Stimulated activated CD4-positive, alpha-beta T cell treated with anti-CD3 and anti-CD28 coated beads, Interleukin-2, amount 100 ng/mL, for 24 hours (primary cell): ENCODE results near the gene KRT71.
"Not testable (repeated sequence)": the region's sequence is repeated elsewhere in the genome, so short reads cannot be mapped to it uniquely, and the experiment has no call there.

Experiments
- DNase-seq, 2 donors: peaks; one replicate each; pipeline ENCODE4 v3.0.0-alpha.2; 2020

Gene KRT71

DNA sequence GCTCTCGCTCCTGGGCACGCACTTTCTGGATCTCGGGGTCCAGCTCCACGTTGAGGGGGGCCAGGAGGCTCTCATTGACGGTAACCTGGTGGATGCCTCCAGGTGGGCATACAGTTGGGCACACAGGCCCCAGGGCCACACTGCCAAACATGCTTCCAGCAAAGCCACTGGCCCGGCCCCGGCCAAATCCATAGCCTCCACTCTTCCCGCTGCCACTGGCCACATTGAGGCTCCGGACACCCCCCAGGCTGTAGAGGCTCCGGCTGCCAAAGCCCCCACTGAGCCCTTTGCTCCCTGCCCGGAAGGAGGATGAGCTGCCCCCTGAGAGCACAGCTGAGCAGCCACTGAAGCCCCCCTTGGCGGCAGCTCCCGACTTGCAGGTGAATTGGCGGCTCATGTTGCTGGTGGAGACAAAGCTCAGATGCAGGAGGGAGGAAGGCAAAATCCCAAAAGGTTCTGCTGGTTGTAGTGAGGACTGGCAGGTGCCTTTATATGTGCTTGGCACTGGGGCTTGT is at the start of gene KRT71:
Gene KRT71, minus strand, starts transcription at position 465 of the 515 bp plus-strand sequence. Its CDS starts 68 bp downstream, at position 397.
- no peak for DNase-seq

DNA sequence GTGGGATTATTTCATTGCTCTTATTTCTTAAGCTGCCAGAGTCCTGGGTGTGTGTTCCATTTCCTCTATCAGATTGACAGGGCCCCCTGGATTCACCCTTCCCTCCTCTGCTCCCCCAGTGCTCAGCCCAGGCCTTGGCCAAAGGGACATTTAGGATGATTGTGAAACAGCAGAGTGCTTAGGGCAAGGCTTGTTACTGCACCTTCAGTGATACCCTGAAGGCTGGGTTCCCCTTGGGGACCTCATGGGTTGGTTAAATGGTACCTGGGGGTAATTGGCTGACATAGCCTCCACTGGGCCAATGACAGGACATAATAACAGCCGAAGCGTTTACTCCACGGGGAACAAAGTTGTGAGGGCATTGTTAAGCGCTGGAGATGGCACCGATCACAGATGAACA is 49.6 kb upstream of the KRT71 start:
- no peak for DNase-seq

DNA sequence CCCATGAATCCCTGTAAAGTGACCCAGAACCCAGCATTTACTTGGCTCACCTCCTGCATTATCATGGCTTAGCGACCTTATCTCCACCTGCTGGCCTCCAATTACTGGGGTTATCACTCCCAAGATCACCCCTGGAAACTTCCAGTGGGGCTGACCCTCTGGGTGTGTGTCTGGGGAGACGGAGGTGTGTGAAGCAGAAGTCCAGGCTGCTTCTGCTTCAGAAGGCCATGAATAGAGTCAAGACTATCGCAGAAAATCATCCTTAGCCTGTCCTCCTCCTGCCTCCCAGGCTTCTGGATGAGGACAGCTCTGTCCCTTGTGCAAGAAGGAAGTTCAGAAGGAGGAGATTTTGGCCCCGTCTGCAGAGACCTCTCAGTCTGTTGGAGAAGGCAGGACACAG is 48.7 kb upstream of the KRT71 start:
- no peak for DNase-seq

DNA sequence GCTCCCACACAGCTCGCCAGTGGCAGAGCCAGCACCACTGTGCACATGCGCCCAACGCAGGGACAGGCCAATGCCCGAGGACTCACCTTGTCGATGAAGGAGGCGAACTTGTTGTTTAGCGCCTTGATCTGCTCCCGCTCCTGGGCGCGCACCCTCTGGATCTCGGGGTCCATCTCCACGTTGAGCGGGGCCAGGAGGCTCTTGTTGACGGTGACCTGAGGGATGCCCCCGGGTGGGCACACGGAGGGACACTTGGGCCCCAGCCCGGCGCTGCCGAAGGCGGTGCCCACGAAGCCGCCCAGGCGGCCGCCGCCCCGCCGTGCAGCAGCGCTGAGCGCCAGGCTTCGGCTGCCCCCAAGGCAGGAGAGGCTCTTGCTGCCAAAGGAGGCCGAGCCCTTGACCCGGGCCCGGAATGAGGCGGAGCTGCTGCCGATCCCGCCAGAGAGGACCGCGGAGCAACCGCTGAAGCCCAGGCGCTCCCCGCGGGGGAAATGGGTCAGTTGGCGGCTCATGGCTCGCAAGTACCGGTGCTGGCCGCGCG is 48.1 kb upstream of the KRT71 start, which contains the start of gene KRT72:
Gene KRT72, minus strand, starts transcription at position 523 of the 541 bp plus-strand sequence. Its CDS starts 11 bp downstream, at position 512.
- no peak for DNase-seq

DNA sequence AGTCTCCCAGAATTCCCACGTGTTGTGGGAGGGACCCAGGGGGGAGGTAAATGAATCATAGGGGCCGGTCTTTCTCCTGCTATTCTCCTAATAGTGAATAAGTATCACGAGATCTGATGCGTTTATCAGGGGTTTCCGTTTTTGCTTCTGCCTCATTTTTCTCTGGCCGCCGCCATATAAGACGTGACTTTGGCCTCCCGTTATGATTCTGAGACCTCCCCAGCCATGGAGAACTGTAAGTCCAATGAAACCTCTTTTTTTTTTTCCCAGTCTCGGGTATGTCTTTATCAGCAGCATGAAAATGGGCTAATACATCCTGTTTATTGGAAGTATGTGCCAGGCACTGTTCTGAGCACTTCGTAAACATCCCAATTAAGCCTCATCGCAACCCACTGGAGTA is 47.5 kb upstream of the KRT71 start:
- no peak for DNase-seq

DNA sequence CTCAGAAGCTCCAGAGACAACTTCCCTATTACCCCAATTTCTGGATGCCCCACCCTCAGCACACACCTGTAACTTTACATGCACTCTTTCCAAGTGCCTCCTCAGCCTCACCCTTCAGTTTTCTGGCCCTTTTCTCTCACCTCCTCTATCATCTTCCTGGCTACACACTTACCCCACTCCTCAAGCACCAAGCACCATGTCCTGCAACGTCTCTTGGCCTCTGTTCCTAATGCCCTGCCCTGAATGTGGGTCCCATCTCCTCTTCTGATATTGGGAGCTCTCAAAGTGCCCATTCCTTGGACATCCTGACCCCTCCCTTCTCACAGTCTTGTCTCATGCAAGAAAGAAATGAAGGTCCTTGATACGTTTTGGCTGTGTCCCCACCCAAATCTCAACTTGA is 47.1 kb upstream of the KRT71 start:
- DNase-seq = no peak

DNA sequence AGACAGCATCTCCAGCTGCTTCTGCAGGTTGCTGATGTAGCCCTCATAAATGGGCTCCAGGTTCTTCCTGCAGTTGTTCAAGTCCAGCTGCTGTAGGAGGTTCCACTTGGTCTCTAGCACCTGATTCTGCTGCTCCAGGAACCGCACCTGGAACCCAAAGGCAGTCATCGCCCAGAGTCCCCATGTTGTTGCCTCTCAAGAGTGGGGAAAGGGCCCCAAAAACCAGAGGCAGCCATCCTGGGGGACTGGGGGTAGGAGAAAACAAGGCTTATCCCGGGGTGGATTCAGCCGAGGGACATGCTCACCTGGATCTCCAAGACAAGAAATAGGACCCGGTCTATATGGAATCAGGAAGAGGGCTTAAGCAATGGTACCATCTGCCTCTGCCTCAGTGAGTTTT is 46.0 kb upstream of the KRT71 start:
- DNase-seq = no peak

DNA sequence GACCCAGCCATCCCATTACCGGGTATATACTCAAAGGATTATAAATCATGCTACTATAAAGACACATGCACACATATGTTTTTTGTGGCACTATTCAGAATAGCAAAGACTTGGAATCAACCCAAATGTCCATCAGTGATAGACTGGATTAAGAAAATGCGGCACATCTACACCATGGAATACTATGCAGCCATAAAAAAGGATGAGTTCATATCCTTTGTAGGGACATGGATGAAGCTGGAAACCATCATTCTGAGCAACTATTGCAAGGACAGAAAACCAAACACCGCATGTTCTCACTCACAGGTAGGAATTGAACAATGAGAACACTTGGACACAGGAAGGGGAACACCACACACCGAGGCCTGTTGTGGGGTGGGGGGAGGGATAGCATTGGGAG is 41.3 kb upstream of the KRT71 start:
- DNase-seq = not testable (repeated sequence)

DNA sequence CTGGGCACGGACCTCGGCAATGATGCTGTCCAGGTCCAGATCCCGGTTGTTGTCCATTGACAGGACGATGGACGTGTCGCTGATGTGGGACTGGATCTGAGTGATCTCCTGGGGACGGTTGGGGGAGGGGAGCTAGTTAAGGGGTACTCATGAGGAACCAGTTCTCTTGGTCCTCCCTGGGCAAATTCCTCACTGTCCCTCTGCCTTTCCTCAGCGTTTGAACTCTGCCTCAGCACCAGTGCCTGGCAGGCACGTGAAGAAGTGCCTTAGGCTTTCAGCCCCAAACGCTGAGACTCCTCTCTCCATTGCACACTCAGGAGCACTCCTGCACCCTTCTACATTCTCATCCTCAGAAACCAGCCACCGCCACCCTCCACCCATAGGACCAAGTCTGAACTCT is 38.6 kb upstream of the KRT71 start:
- no peak for DNase-seq

DNA sequence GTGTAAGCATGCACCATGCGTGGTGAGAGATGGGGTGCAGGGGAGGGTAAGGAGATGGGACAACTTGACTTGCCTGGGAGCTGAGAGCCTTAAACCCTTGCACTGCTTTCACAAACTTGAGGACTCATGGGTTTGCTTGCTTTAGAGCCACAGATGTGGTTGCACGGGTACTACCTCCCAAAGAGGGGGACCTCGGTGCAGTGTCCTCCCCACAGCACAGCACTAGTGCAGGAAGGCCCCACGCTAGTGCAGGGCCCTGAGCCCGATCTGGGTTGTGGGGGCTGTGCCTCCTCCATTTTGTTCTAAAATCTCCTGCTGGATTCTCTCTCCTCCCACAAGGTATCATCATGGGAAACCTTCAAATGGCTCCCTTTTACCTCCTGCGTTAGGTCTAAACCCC is 37.1 kb upstream of the KRT71 start:
- DNase-seq = no peak

DNA sequence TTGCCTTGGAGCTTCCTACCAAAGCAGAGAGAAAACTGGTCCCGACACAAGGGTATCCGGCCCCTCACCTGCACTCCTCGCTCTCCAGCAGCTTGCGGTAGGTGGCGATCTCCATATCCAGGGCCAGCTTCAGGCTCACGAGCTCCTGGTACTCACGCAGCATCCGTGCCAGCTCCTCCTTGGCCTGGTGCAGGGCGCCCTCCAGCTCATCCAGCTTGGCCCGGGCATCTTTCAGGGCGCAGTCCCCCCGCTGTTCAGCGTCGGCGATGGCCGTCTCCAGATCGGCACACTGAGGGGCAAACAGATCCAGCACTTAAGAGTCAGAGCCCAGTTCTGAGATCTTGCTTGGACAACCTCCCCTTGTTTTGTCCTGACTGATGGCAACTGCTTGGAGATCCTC is 34.6 kb upstream of the KRT71 start:
- no peak for DNase-seq

DNA sequence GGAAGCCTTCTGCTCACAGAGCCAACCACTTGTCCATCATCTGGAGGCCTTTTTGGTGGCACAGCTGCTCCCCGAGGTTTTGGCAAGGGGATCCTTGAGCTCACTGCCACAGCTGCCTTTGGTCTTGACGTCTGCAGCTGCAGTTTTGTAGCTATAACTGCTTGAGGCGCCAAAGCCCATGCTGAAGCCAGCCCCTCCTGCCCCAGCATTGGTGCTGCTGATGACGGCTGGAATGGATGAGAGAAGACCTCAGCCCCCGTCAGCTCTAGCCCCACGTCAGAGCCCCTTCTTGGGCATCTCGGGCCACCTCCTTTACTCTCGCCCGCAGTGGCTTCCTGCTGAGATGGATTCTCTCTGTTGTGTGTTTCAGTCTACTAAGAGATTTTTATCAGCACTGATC is 33.0 kb upstream of the KRT71 start:
- peak; percentile 16 to 35 for DNase-seq

DNA sequence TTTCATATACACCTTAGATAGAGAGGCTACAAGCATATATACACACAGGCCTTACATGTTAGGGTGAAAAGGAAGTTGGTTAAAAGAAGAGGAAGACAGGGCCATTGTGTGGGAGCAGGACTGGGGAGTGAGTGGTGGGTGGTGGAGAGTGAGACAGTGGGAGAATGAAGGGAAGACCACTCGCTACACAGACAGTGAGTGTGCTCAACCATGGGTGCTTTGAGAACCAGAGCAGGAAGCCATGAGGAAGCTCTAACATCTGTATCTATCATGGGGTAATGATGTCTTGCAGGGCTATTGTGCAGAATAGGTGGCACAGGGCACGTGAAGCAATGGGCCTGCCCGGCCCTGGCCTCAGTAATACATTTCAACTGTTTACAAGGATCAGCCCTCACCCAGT is 32.1 kb upstream of the KRT71 start:
- DNase-seq = no peak

DNA sequence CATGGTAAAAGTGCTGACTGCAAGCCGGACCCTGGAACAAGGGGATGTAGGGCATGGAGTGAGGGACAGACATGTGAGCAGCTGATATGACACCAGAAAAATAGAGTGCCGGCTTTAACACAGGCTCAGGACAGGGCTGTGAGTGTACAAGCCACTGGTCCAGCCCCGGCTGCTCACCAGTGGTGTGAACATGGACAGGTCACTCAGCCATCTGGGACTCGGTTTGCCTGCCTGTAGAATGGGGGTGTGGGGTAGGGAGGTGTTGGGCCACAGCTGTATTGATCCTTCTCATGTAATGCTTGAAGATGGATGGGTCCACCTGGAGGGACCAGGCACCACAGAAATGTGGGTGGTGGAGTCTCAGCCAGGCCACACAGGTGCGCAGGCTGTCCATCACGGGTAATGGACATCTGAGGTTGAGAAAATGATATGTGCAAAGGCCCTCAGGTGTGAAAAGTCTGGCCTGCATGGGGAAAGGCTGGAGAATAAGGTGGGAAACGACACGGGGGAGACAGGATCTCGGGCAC is 31.3 kb upstream of the KRT71 start:
- no peak for DNase-seq

DNA sequence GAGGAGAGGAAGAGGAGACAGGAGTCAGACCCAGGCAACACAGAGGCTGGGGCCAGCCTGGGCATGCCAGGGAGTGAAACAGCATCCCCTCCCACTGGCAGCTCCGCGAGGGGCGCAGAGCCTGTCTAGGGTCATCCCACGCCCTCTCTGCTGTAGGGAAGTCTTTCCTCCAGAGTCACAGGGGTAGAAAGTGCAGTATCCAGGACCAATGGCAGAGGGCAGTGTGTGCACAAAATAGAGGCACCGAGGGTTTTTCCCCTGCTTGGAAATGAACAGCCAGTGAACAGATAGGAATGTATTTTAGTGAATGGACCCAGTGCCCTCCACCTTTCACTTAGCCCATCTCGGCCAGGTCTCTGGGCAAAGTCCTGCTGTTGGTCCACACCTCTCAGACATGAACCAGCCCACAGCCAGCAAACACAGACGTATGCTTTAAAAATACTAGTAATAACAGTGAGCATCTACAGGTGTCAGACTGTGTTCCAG is 30.1 kb upstream of the KRT71 start:
- peak; percentile 68 to 73 for DNase-seq

DNA sequence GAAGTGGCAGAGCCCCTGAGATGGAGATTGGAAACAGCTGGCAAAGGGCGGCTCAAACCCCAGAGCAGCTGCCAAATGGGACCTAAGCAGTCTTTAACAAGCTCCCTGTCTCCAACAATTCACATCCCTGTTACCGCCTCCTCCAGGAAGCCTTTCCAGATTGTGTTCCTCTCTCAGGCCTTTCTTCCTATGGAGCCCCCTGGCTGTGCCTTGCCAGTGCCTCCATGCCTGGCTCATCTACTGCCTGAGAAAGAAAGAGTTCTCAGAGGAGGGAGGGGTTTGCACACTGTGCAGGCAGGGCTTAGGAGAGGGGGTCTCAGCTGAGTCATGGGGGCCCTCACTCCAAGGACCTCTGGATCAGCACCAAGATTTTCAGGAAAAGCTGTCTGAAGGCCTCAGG is 29.5 kb upstream of the KRT71 start:
- no peak for DNase-seq

DNA sequence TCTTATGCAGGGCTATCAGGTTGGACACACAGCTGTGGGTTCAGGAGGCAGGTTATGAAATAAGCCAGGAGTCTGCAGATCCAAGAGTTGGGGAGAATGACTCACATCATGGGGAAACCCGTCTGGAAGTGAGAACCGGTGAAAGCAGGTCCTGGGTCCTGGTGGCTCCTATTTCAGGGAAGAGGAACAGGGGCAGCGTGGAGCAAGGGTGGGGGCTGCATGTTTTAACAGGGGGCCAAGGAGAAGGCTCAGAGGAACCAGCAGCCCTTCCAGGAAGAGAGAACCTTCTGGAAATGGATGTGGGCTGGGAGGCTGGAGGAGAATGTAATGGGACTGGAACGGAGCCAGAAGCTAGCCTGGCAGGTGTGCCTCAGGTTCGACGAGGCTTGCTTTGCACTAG is 28.5 kb upstream of the KRT71 start:
- no peak for DNase-seq

DNA sequence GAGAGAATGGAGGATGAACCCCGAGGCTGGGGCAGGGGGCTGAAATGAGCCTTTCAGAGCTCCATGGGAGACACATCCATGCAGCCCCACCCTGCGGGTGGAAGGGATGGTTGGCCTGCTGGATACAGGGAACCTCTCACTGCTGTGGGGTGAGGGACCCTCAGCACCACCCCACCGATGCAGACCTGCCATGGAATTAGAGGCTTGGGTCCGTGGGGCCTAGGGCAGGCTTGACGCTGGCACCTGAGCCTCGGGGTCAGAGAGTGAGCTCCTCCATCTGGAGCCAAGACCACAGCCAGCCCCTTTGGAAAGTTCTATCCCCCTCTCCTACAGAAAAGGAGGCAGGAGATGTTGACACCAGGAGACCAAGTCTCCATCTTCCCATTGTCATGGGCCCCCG is 28.1 kb upstream of the KRT71 start:
- no peak for DNase-seq

DNA sequence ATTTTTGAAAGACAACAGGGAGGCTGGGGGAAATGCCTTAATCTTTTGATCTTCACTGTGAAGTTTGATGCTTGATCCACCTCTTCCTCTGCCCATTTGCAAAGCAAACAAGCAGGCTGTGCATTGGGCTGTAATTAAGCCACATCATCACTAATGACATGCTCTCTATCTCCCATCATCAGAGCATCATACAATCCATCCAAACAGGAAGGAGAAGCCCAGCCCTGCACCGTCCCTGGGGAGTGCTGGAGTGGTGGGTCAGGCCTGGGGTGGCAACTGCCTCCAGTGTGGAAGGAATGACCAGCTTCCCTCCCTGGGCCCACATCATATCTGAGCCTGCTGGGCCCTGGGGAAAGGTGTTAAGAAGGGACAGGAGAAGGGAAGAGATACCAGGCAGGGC is 27.6 kb upstream of the KRT71 start:
- no peak for DNase-seq

DNA sequence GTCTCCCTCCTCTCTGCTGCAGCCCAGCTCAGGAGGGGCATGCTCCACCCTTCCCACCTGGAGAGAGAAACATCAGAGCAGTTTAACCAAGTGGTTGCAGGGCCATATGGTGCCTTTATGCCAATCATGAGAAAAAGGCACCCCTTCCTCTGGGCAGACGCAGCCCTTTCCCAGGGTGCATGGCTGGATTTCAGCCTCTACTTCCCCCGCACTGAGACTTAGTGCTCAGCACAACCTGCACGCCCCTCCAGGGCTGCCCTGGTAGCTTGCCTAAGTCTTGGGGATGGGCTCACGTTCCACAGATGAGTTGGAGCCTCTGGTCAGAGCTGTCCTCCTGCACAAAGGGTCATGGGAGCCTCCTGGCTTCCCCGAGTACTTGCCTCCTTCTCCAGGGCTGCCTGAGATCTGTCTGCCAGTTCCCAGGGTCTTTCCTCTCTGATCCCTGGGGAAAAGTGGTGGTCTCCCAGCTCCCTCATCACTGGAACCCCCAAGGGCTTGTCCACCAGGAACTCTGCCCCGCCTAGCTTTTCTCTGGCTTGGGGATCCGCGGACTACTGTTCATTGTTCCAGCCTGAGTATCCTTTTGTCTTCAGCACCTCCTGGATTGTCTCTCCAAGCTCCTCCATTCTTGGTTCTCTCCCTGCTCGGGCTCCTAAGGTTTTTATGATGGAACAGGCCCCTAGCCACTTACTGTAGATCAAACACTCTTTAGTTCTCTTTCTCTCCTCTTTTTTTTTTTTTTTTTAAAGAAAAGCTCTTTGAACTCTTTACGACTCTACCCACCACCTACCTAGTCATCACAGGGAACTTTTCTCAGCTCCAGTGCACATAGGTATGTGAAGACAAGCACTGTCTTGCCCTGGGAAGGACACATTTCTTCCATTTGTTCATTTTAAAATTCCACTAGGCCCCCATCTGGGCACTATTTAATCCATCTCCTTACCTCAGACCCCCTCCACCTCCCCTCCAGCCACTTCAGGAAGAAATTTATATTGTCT is 26.8 kb upstream of the KRT71 start:
- no peak for DNase-seq

DNA sequence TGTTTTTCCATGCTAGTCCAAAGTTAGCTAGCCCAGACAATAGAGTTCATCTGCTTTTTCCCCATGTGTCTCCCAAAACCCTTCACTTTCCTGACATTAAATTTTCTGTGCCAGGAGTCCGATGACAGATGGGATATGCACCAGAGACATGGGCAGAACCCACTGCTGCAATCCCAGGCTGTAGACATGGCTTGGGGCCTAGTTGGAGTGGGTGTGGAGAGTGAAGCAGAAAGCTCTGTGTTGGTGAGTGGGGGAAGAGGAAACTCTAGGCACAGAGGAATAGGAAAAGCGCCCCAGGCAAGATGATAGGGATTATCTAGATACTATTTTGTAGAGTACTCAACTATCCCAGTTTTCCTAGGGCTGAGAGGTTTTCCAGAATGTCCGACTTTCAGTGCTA is 25.5 kb upstream of the KRT71 start:
- no peak for DNase-seq

DNA sequence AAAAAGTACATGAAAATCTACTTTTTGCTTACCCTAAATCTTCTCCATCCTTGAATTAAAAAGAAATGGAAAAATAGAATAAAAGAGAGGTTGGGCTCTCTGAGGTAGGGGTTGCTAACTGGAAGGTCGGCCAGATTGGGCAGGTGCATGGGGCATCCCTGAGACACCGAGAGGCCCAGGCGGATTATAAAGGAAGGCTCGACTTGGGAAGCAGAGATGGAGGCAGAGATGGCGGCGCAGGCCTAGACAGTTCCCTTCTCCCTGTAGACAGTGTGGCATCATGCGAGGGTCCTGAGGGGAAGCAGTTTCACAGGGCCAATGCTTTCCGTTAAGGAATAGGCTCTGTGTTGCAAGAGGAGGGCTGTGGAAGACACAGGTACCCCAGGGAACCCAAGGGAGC is 24.4 kb upstream of the KRT71 start:
- no peak for DNase-seq

DNA sequence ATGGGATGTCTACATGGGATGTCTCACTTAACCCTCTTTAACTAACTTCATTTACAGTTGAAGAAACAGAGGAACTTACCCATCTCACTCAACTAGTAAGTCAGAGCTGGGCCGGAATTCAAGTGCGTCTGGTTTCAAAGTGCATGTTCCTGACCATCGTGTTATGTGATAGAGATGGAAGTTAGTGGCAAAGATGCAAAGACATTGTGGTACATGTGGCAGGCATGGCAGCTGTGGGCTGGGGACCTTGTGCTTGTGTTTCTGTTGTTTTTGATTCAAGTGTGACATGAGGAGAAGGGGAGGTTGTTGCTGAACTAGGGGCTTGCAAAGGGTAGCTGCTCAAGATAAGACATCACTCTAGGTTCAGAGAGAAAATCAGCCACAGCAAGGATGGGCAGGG is 23.0 kb upstream of the KRT71 start:
- no peak for DNase-seq

DNA sequence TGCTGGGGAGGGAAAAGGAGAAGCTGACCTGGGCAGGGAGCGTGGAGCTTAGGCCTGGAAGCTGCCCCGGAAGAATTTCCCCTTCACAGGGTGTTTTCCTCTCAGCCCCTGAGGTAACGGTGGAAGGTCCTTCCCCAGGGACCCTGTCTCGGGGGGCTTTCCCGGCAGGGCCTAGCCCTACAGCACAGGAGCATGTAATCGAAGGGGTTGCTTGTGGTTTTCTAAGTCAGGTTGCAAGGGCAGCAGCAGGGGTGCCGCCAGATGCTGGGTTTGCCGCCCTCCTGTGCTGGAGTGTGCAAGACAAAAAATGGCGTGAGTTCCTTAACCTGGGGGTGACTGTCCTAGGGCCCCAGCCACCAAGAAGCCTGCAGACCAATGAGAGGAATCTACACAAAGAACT is 22.3 kb upstream of the KRT71 start:
- DNase-seq = no peak
